HFF-Myc (cell line): ENCODE data around the gene CKMT2.

Source experiments
- DNase-seq: peaks from one replicate; pipeline ENCODE4 v3.0.0-alpha.2; 2011; ENCODE audit warnings: low read depth; ENCODE audit errors: extremely low read depth
- H3K4me3 ChIP-seq: replicated peaks from 2 replicates; pipeline ENCODE4 v1.5.1; 2011; ENCODE audit warnings: low read depth, mild to moderate bottlenecking, control low read depth, low read length
- TF ChIP-seq, protein P1 (sequence below): IDR thresholded peaks from 2 replicates; pipeline ENCODE4 v1.5.1; 2012; ENCODE audit warnings: mild to moderate bottlenecking, low read depth, low read length, control low read depth; ENCODE audit errors: missing control alignments

Gene CKMT2

DNA sequence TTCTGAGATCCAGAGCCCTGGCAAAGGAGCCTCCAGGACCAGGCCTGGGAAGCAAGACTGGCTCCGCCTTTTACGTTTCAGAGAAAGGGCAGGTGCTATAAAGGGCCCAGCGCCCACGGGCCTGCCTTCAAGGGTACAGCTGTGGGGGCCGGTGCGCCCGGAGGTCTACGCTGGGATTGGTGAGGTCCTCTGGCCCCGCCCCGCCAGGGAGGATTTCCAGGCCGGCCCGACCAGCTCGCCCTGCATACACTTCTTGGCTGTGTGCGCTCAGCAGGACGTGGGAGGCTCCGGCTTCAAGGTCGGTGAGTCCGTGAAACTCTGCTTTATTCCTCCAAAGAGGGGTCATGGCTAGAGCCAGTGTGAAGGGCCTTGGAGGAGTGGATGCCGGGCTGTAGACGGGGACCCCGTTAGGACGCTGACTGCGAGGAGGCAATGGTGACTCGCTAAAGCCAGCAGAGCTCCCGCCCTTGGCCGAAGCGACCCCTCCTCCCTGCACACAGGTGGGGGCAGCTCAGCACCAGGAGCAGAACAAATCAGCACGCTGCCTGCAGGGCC, at the start of gene CKMT2:
CKMT2 (plus strand) TSS at position 243 of the 555 bp plus-strand sequence. CDS start 17,811 bp downstream, outside the sequence.
- no peak within 1 kb of the TSS for H3K4me3 ChIP-seq
- TF ChIP-seq, protein P1, sequence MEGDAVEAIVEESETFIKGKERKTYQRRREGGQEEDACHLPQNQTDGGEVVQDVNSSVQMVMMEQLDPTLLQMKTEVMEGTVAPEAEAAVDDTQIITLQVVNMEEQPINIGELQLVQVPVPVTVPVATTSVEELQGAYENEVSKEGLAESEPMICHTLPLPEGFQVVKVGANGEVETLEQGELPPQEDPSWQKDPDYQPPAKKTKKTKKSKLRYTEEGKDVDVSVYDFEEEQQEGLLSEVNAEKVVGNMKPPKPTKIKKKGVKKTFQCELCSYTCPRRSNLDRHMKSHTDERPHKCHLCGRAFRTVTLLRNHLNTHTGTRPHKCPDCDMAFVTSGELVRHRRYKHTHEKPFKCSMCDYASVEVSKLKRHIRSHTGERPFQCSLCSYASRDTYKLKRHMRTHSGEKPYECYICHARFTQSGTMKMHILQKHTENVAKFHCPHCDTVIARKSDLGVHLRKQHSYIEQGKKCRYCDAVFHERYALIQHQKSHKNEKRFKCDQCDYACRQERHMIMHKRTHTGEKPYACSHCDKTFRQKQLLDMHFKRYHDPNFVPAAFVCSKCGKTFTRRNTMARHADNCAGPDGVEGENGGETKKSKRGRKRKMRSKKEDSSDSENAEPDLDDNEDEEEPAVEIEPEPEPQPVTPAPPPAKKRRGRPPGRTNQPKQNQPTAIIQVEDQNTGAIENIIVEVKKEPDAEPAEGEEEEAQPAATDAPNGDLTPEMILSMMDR, result no peak
- DNase-seq, result no peak

DNA sequence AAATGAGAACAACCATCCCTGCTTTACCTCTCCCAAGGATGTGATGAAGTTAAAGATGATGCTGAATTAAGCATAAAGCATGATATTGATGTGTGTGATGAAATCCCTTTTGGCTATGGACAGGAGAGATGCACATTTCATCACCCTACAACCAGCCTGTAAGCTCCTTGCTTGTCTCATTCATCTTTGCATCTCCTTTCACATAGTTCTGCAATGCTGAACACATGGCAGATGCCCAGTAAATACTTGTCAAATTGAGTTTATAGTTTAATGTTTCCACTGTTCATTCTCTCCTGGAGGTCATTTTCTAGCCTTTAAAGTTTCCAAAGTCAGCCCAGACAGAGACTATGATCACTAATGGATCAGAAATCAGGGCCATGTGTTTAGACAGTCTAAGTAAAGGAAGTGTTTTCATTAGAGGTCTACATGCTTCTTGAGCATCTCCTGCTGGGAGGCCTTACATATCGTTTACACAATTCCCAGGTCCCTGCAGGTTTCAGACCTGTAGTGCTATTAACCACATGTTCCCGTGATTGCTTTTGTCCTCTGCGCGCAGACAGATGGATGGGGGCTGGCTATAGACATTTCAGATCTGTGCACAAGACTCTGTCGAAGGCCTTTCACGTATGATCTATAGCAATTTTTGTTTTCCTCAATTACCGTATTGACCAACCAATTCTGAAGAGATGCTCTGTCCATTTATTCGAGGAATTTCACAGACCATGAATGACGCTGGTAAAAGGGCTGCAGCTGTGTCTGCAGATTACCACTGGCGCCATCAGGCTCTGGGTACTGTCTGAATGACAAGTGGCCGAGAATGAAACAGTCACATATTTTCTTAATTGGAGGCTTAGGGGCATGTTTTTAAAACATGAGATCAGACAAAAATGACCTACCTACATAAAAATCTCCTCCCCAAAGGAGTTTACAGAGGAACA, 49.0 kb upstream of the CKMT2 start:
- no peak for DNase-seq
- TF ChIP-seq, protein P1, result no peak
- no peak overlapping the region for H3K4me3 ChIP-seq

DNA sequence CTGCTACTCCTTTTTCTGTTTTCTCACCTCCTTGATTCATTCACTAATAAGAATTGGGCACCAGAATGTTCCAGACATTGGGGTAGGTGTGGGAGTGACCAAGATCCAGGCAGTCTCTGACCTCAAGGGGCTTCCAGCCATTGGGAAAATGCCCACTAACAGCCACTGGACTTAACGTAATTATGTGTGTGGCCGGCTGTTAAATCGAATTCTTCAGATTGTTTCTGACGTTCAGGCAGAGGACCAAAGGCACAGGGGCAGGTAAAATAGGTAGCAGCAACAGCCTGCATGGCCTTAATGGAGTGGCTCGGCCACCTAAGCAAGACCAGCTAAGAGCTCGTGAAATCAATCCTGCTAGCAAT, 48.4 kb upstream of the CKMT2 start:
- TF ChIP-seq, protein P1, result no peak
- DNase-seq, result no peak
- no peak overlapping the region for H3K4me3 ChIP-seq

DNA sequence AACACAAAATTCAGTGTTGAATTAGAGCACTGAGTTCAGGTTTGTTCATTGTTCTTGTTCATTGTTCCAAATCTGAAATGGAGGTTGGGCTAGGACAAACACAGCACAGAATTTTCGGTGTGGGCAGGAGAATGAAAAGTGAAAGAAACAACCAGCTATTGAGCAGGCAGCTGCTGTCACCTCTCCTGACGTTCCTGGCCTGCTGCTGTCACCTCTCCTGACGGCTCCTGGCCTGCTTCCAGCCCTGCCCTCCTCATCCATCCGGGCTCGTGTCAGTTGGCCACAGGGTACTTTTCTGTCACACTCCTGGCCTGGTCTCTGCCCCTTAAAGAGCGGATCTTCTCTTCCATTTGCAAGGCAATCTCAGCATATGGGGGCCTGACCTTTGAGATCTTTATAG, 45.2 kb upstream of the CKMT2 start:
- TF ChIP-seq, protein P1, result no peak
- H3K4me3 ChIP-seq, result no peak overlapping the region
- no peak for DNase-seq

DNA sequence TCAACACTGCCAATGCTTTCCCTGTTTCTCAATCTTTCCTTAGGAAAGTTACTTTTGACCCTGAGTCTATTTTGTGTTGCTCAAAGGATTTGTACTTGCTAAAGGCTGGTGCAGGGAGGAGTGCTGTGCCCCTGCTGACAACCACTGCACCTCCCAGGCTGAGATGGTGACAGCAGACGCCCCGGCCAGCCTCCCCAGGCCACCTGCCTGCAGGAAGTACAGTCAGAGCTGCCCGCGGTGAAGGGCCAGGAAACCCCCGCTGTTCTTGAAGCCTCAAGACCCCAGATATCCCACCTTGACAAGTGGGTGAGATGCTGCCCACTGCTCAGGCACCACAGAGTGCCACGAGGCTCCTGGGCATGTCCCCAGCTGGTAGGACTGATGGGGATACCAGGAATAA, 44.2 kb upstream of the CKMT2 start:
- DNase-seq, result no peak
- TF ChIP-seq, protein P1, result no peak
- no peak overlapping the region for H3K4me3 ChIP-seq

DNA sequence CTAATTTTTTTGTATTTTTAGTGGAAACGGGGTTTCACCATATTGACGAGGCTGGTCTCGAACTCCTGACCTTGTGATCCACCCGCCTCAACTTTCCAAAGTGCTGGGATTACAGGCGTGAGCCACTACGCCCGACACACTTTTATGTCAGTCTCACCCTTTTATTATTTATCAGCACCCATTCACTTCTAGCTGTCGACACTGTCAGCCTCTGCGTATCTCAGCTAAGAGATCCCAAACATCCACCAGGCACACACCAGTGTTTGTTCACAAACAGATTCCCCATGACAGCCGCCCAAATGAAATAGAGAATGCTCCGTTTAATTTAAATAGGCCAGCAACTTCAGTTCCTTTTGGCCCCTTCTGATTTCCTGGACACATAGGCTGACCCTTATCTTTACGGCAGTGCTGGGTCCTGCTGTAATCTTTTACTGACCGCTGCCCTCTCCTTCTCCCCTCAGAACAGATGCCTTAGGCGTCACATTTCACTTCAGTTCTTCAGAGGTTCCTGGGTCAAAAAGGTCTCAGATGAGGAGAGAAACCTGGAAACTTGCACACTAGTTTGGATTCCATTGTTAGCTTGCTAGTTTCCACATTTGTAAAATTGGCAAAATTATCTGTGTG, 43.1 kb upstream of the CKMT2 start:
- no peak for DNase-seq
- no peak overlapping the region for H3K4me3 ChIP-seq
- TF ChIP-seq, protein P1, result no peak
